Stimulated activated CD8-positive, alpha-beta memory T cell treated with anti-CD3 and anti-CD28 coated beads, Interleukin-4, amount 100 ng/mL, for 48 hours (primary cell): ENCODE results near the gene ESYT1.
"Not testable (repeated sequence)": the region's sequence is repeated elsewhere in the genome, so short reads cannot be mapped to it uniquely, and the experiment has no call there.

Experiments
- DNase-seq: peaks from one replicate; pipeline ENCODE4 v3.0.0-alpha.2; 2020

Gene ESYT1

DNA sequence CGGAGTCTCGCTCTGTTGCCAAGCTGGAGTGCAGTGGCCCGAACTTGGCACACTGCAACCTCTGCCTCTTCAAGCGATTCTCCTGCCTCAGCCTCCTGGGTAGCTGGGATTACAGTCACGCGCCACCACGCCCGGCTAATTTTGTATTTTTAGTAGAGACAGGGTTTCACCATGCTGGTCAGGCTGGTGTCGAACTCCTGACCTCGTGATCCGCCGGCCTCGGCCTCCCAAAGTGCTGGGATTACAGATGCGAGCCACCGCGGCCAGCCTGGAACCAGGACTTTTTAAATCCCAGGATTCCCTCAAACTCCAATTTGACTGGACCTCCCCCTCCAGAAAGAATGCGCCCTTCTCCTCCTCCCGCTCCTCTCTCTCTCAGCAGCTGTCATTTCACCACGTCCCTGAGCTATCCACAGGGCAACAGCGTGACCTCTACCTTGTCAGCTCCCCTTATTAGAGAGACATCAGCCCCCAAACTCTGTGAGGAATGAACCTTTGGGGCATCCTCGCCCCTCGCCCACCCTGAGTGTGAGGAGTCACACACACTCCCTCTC lies 2.0 kb downstream of the ESYT1 start:
- no peak for DNase-seq

DNA sequence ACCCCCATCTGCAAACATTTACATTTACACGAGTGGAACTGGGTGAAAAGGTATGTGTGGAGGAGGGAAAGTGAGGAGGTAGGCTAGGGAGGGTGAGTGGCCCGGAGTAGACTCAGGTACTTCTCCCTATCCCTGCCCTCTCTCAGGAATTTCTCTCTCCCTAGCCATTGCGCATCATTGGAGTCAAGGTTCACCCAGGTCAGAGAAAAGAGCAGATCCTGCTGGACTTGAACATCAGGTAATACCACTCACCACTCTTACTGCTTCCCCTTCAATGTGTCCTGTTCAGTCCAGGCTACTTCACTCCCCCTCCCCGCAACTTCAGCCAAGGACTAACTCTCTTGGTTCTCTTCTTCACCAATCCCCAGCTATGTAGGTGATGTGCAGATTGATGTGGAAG lies 2.8 kb downstream of the ESYT1 start:
- DNase-seq = no peak

DNA sequence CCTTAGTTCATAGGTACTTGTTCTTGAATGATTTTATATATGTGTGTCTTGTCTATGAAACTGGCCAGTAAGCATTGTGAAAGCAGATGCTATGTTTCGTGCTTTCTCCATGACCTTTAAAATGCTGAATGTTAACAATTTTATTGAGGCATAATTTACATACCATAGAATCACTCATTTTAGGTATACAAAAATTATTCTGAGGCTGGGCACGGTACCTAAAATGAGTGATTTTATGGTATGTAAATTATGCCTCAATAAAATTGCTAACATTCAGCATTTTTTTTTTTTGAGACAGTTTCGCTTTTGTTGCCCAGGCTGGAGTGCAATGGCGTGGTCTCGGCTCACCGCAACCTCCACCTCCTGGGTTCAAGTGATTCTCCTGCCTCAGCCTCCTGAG lies 6.8 kb downstream of the ESYT1 start:
- DNase-seq = no peak

DNA sequence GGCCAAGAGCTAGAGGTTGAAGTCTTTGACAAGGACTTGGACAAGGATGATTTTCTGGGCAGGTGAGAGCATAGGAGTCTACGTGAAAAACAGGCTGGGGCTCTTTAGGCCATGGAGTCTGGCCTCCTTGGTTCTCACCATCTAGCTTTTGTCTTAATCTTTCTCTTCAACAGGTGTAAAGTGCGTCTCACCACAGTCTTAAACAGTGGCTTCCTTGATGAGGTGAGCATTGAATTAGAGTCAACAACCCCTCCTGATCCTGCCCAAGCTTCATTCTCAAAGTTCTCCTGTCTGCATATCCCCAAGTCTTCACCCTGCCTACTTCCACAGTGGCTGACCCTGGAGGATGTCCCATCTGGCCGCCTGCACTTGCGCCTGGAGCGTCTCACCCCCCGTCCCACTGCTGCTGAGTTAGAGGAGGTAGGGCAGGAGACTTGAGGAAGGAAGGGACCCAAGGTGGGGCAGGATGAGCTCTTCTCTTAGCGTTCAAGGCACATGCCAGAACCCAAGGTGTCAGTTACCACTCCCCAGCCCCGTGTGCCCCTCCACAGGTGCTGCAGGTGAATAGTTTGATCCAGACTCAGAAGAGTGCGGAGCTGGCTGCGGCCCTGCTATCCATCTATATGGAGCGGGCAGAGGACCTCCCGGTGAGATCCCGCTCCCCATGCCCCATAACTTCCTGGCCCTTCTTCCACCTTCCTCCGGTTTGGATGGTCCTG lies 9.9 kb downstream of the ESYT1 start:
- no peak for DNase-seq

DNA sequence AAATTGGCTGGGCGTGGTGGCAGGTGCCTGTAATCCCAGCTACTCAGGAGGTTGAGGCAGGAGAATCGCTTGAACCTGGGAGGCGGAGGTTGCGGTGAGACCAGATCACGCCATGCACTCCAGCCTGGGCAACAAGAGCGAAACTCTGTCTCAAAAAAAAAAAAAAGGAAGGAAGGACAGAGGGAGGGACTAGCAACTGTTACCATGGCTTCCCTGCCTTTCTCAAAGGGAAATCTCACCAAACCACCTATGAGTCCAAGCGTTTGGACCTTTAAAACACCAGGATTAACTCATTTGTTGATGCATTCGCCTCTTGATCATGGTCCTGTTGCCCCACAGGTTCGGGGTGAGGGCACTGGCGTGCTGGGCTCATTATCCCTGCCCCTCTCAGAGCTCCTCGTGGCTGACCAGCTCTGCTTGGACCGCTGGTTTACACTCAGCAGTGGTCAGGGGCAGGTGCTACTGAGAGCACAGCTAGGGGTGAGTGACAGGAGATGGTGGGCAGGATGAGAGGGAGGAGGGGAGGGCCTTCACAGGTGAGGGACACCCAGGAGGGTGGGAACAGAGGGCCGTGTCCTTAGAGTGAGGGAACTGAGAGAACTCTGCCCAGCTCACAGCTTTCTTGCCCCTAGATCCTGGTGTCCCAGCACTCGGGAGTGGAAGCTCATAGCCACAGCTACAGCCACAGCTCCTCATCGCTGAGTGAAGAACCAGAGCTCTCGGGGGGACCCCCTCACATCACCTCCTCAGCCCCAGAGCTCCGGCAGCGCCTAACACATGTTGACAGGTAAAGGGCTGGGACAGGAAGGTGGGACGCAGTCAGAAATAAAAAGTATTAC lies 14.1 kb downstream of the ESYT1 start:
- DNase-seq = no peak

DNA sequence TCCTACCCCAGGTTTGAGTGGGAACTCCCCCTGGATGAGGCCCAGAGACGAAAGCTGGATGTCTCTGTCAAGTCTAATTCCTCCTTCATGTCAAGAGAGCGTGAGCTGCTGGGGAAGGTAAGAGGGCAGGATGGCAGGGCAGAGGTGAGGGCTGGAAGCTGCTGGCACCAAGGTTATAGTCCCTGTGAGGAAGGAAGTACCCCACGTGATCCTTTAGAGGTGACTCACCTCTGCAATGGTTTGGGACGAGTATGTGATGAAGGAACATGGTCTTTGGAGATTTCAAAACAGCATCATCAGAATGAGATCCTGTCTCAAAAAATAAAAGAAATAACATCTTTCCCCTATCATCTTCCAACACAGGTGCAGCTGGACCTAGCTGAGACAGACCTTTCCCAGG lies 15.2 kb downstream of the ESYT1 start:
- no peak for DNase-seq

DNA sequence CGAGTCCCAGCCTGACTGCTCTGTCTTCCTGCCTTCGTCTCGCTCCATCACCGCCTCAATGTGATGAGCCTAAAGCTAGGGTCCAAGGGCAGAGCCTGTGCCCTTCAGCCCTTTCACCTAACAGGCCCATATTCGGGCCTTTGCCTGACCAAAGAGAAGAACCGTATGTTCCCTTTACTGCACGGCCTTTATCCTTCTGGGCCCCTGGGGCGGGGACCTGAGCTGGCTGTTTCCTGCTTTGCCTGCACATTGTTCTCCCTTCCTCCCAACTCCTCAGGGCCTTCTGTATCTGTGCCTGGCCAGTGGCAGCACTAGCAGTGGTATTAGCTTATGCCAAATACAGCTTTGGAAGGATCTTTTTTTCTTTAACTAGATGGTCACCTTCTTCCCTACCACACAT lies 15.8 kb downstream of the ESYT1 start:
- DNase-seq = no peak

DNA sequence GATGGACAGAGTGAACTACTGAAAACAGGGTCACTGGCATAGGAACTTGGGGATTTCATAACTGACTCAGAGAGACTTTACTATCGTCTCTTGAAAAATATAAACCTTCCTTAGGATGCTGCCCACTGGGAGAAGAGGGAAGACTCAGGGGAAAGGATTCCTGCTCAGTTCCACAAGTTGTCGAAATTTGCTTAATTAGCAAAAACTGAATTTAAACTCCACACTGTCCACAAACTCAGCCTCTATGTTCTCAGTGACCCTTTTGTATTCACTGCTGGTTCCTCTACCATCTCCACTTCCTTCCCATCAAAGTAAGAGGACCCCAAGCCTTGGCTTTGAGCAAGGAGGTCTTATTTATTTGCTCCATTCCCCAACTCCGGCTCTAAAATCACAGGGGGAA lies 17.1 kb downstream of the ESYT1 start:
- DNase-seq = no peak

DNA sequence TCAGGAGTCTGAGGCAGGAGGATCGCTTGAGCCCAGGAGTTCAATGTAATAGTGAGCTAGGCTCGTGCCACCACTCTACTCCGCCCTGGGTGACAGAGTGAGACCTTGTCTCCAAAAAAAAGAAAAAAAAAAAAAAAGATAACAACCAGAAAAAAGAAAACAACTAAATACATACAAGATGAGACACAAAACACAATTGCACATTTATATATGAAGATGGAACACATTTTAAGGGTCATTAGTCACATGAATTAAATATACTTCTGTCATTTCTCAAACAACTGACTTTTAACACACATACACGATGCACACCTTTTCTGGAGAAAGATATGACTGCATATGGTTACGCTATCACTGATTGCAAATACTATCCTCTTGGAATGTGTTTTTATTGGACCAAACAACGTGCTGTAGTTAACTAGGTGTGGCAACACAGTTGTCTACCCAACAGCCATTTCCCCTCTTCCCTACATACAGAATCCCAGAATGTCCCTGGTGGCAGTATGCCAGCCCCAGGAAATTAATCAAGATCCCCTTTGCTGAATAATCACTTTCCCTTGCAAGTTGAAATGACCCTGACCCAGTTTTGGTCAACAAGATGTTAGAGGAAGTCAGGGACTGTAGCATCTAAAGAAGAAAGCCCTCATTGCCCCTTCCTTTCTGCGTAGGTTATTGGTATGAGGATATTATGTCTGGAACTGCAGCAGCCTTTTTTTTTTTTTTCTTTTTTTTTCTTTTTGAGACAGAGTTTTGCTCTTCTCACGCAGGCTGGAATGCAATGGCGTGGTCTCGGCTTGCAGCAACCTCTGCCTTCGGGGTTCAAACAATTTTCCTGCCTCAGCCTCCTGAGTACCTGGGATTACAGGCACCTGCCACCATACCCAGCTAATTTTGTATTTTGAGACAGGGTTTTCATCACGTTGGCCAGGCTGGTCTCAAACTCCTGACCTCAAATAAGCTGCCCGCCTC lies 18.7 kb downstream of the ESYT1 start:
- DNase-seq = no peak

DNA sequence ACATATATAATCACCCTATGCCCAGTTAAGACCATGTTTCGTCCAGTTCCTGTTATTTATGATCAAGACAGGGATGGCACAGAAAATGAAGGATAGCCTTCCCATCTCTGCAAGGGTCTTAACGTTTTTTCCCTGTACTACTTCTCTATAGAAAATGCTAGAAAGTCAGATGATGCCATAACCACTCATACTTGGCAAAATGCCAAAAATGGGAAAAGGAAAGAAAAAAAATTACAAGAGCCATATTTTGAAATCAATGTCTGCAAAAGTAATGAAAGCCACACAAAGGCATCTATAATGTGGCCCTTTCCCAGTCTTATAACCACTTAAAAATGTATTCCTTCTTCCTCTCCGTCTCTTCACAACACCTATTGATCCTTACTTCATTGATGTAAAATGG lies 22.5 kb downstream of the ESYT1 start:
- DNase-seq = no peak

DNA sequence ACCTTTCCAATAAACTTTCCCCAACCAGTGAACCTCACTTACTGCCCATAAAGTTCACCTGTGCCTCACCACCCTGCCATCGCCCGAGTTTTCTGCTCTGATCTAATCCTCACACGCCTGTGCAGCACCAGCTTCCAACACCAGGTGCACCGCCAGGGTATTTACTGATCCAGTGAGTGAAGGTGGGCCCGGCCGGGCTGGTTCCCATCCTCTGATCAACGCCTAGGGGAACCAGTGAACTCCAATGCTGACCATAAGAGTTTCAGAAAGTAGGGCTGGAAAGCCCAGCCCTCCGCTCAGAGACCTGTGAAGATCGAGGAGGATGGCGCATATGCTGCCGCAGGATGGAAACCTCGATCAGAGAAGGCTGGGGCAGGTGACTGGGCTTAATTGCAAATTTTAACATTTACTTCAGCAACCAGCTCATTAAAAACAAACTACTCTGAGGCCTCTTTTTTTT lies 23.6 kb downstream of the ESYT1 start:
- DNase-seq = peak; percentile 78

DNA sequence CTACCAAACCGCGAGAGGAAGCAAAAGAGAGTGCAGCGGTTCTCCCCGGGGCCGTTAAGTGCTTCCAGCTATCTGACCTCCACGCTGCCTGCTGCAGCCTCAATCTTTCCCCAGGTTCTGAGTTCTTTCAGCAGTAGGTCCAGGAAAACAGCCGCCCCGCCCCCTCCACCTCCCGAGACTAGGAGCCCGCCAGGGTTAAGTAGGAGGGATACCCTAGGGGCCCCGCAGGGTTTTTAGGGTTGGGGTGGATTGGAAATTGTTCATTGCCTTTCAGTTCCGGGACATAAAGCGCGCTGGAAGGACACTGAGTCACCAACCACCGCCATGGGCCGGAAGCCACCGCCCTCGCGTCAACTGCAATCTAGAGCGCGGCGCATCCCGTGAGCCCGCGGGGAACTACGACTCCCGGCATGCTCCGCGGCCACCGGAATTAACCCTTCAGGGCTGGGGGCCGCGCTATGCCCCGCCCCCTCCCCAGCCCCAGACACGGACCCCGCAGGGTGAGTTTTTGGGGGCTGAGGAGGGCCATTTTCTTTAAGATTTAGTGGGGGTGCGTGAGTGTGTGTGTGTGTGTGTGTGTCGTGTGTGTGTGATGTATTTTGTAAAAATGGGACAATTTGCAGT lies 24.2 kb downstream of the ESYT1 start, which contains the start of gene MYL6B:
Gene MYL6B, plus strand, starts transcription at position 456 of the 624 bp plus-strand sequence. CDS start 1,332 bp downstream, outside the sequence.
- DNase-seq = peak; percentile 95

DNA sequence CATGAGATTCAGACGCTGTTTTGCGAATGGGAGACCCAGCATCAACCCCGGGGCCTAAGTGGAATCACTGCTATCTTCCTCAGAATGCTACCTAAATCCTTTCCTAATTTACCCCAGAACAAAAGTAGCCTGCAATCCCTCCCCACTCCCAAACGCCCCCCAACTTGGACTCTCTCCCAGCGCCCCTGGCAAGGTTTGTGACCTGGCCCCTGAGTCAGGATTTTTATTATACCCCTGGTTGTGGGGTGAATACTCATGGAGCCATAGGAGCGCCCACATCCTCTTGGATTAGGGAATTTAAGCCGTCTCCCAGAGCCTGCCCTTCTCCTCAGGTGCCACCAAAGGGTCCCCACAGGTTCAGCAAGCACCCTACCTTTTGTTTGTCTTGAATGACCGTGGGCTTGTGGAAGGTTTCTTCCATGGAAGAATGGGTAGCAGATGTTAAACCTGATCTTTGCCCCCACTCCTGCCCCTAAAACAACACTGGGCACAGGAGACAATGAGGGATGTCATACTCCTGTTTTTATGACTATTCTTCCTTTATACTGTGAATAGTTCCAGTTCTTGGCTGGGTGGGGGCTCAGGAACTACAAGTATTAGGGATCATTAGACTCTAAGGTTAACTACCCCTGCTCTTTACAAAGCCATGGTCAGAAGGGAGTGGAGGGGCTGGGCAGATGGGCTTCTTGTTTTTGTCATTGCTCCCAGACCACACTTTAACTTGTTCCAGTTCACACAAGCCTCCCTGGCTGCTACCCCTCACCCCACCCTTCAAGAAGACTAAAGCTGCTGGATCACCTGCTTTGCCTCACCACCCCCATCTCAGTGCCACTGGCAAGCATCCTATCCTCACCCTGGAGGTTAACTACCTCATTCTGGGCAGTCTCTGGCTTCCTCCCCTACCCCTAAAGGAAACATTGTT lies 24.9 kb downstream of the ESYT1 start:
- DNase-seq = no peak

DNA sequence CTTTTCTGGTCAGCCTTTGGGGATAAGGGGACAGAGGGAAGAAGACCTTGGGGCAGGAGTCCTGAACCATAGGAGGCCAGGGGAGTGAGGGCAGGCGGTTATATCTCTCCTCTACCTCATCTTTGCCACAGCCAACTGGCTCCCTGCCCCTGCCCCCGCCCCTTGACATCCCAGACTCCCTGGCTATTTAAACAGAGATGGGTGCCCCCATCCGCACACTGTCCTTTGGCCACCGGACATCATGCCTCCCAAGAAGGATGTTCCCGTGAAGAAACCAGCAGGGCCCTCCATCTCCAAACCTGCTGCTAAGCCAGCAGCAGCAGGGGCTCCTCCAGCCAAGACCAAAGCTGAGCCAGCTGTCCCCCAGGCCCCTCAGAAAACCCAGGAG lies 25.6 kb downstream of the ESYT1 start:
- DNase-seq = no peak

DNA sequence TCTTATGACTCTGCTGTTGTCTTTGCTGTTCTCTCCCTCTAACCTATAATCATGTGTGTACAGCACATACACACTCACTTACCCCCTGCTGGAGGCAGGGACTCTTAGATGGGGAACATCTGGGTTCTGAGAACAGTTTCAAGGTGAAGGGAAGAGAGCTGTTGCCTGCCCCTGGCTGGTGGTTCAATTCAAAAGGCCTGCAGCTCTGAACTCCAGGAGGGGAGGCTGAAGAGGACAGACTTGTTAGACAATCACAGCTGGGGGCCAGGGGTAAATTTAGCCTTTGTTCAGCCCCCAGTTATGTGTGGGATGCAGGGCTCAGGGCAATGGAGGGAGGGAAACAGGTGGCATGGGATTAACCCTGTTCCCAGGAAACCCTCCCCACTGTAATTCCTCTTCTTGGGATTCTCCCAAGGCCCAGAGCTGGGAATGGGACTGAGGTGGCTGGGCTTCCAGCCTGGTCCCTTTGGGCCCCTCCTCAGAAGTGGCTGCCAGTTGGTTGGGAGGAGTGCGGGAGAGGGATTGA lies 26.2 kb downstream of the ESYT1 start:
- no peak for DNase-seq

DNA sequence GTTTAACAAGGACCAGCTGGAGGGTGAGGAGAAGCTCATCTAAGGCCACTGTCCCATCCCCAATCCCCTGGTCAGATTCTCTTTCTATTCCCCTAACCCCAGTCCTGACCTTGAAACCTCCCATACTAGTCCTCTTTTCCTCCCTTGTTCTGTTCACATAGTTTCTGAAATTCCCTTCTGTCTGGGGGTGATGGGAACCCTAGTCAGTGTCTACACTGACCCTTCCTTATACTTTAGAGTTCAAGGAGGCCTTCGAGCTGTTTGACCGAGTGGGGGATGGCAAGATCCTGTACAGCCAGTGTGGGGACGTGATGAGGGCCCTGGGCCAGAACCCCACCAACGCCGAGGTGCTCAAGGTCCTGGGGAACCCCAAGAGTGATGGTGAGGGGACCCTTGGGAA lies 26.8 kb downstream of the ESYT1 start:
- no peak for DNase-seq

DNA sequence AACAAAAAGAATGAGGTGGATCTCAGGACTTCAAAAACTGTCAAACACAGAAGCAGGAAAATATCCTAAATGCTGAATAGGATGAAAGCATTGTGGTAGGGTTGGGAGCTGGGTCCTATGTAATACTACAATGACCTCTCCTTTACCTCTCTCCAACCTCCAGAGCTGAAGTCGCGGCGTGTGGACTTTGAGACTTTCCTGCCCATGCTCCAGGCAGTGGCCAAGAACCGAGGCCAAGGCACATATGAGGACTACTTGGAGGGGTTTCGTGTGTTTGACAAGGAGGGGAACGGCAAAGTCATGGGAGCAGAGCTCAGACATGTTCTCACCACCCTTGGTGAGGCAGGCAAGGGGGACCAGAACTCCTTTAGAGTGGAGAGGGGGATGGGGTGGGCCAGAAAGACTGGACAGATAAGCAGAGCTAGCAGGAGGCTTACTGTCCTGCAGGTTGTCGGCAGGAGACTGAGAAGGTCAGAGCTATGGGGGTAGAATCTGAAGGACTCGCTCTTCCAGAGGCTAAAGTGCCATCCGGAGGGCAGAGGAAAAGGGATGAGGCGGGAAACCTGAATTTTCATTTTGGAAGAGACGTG lies 27.3 kb downstream of the ESYT1 start:
- no peak for DNase-seq

DNA sequence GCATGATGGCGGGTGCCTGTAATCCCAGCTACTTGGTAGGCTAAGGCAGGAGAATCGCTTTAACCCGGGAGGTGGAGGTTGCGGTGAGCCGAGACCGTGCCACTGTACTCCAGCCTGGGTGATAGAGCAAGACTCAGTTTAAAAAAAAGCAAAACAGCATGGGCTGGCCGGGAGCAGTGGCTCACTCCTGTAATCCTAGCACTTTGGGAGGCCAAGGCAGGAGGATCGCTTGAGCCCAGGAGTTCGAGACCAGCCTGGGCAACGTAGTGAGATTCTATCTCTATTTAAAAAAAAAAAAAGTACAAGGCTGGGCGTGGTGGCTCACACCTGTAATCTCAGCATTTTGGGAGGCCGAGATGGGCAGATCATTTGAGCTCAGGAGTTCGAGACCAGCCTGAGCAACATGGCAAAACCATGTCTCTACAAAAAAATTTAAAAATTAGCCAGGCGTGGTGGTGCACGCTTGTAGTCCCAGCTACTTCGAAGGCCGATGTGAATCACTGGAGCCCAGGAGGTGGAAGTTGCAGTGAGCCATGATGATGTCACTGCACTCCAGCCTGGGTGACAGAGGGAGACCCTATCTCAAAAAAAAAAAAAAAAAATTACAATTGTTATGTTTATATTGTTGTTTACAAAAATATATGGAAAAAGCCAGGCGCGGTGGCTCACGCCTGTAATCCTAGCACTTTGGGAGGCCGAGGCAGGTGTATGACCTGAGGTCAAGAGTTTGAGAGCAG lies 28.6 kb downstream of the ESYT1 start:
- not testable (repeated sequence) for DNase-seq

DNA sequence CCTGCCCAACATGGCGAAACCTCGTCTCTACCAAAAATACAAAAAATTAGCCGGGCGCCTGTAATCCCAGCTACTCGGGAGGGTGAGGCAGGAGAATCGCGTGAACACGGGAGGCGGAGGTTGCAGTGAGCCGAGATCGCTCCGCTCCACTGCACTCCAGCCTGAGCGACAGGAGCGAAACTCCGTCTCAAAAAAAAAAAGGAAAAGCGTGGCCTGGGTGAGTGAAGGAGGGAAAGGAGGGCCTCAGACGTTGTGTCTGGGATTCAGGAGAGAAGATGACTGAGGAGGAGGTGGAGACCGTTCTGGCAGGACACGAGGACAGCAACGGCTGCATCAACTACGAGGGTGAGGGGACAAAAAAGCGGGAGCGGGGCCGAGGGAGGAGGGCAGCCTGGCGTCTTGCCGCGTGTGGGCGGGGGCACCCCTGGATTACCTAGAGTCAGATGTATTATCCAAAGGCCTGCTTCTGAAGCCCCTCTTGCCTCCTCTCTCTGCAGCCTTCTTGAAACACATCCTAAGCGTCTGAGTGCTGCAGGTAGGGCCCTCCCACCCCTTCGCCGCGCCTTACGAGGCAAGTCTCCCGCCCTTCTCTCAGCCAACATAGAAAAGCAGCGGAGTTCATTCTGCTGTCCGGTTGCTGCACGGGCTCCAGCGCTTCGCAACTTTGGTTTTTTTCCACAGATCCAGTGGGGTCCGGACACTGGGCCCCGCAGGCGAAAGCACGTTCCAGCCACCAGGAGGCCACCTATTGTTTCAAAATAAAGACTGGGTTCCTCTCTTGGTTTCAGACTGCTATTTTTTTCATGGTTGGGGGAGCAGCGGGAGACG lies 29.3 kb downstream of the ESYT1 start:
- DNase-seq = peak; percentile 71
